A549 (cell line): ENCODE data around the gene P4HA1. TPM values are rescaled to one million over a fixed set of nuclear protein-coding genes. Genes with fewer than 3 reads are reported as not detected.

Experiments
- ATAC-seq, 2 experiments: fragments of 200-7000 bp in 1 of 2; fragments of >200 bp in 1 of 2; cut with Nextera tagmentation in 1 of 2; cut with Tn5 transposase in 1 of 2; 3 replicates each; pipeline versions ENCODE4 v1.8.0 to v1.9.1; 2018 to 2020; ENCODE audit warnings: mild to moderate bottlenecking in 1 of 2, moderate library complexity in 1 of 2
- CTCF ChIA-PET: fragments of 300-600 bp; sonication (Branson Sonifier 250); formaldehyde crosslinking; extraction: SDS; loops from one replicate; lab custom pipeline; 2021; ENCODE audit warnings: antibody characterized with exemption, inconsistent platforms; lab: Yijun Ruan, JAX
- POLR2A ChIA-PET: fragments of 350-600 bp; formaldehyde crosslinking; extraction: SDS; loops from one replicate; lab custom pipeline; 2021; ENCODE audit warnings: antibody characterized with exemption, inconsistent platforms; lab: Yijun Ruan, JAX
- DNase-seq, 2 experiments: peaks; one replicate each; pipeline versions ENCODE4 v3.0.0 to v3.0.0-alpha.2; 2011 to 2016; ENCODE audit warnings: low read depth in 1 of 2, low spot score in 1 of 2
- FAIRE-seq: peaks from 2 replicates; lab custom pipeline; 2011; peaks lifted over from hg19 to GRCh38; lab: Jason Lieb, UNC
- H3K27ac ChIP-seq, 2 experiments: fragments of >200 bp; sonication (Bioruptor Twin); formaldehyde crosslinking; 3 replicates each; pipeline ENCODE4 v1.5.1; 2016 to 2017
- H3K4me1 ChIP-seq: fragments of >200 bp; sonication (Bioruptor Twin); formaldehyde crosslinking; 3 replicates; pipeline ENCODE4 v1.6.1; 2016
- H3K4me2 ChIP-seq: fragments of >200 bp; sonication (Bioruptor Twin); formaldehyde crosslinking; 3 replicates; pipeline ENCODE4 v1.6.1; 2016
- H3K4me3 ChIP-seq: fragments of >200 bp; sonication (Bioruptor Twin); formaldehyde crosslinking; 3 replicates; pipeline ENCODE4 v1.5.1; 2016
- H3K9me3 ChIP-seq: fragments of >200 bp; sonication (Bioruptor Twin); formaldehyde crosslinking; 3 replicates; pipeline ENCODE4 v1.6.1; 2016
- CEBPB ChIP-seq, 2 experiments: fragments of >200 bp in 1 of 2; sonication (Bioruptor Twin) in 1 of 2; formaldehyde crosslinking in 1 of 2; IDR thresholded peaks; 2 replicates each; pipeline ENCODE4 v1.6.1; 2012 to 2016
- CHD2 ChIP-seq: fragments of 150-350 bp; IDR thresholded peaks from 2 replicates; pipeline ENCODE4 v1.6.1; 2014; ENCODE audit warnings: low read length; ENCODE audit not compliant: partially characterized antibody
- EHF ChIP-seq: fragments of 250-450 bp; sonication (Bioruptor Pico); IDR thresholded peaks from 2 replicates; pipeline ENCODE4 v1.5.0; 2020; ENCODE audit warnings: mild to moderate bottlenecking
- ESRRA ChIP-seq: fragments of 150-350 bp; IDR thresholded peaks from 2 replicates; pipeline ENCODE4 v1.6.1; 2014; ENCODE audit warnings: mild to moderate bottlenecking, low read length, borderline replicate concordance
- HOXA7 ChIP-seq: fragments of 250-450 bp; sonication (Bioruptor Pico); IDR thresholded peaks from 2 replicates; pipeline ENCODE4 v1.5.0; 2020; ENCODE audit warnings: mild to moderate bottlenecking, moderate library complexity
- HOXB5 ChIP-seq: fragments of 250-450 bp; sonication (Bioruptor Pico); IDR thresholded peaks from 2 replicates; pipeline ENCODE4 v1.5.0; 2020; ENCODE audit warnings: mild to moderate bottlenecking, moderate library complexity
- KDM5A ChIP-seq: fragments of 200-600 bp; sonication (generic); IDR thresholded peaks from 2 replicates; pipeline ENCODE4 v1.6.1; 2016; ENCODE audit warnings: antibody characterized with exemption, mild to moderate bottlenecking
- MAZ ChIP-seq: fragments of 150-350 bp; IDR thresholded peaks from 2 replicates; pipeline ENCODE4 v1.6.1; 2014; ENCODE audit warnings: antibody characterized with exemption, low read depth, low read length, borderline replicate concordance
- MYC ChIP-seq: IDR thresholded peaks from 2 replicates; pipeline ENCODE4 v1.6.1; 2012; ENCODE audit warnings: mild to moderate bottlenecking, inconsistent platforms, low read length, improper control_type of control experiment, borderline replicate concordance
- NPAS2 ChIP-seq: fragments of 250-450 bp; sonication (Bioruptor Pico); IDR thresholded peaks from 2 replicates; pipeline ENCODE4 v1.8.0; 2022; ENCODE audit warnings: mild to moderate bottlenecking, moderate library complexity, borderline replicate concordance
- PHF8 ChIP-seq: fragments of 200-600 bp; sonication (generic); IDR thresholded peaks from 2 replicates; pipeline ENCODE4 v1.6.1; 2016; ENCODE audit warnings: low read depth, mild to moderate bottlenecking, antibody characterized with exemption, moderate library complexity, borderline replicate concordance
- POLR2A ChIP-seq: IDR thresholded peaks from 2 replicates; pipeline ENCODE4 v1.6.1; 2012; ENCODE audit warnings: mild to moderate bottlenecking, low read length
- RAD21 ChIP-seq, 2 experiments: fragments of >200 bp in 1 of 2; sonication (Bioruptor Twin) in 1 of 2; formaldehyde crosslinking in 1 of 2; IDR thresholded peaks in 1 of 2; conservative IDR thresholded peaks in 1 of 2; 2 replicates in 1 of 2; 3 replicates in 1 of 2; pipeline ENCODE4 v1.6.1; 2012 to 2018; ENCODE audit warnings: inconsistent platforms in 1 of 2
- RCOR1 ChIP-seq: fragments of 150-350 bp; IDR thresholded peaks from 2 replicates; pipeline ENCODE4 v1.6.1; 2014; ENCODE audit warnings: antibody characterized with exemption, low read length, low read depth
- RNF2 ChIP-seq: fragments of 200-600 bp; sonication (generic); IDR thresholded peaks from 2 replicates; pipeline ENCODE4 v1.6.1; 2016; ENCODE audit warnings: low read depth, mild to moderate bottlenecking, antibody characterized with exemption, moderate library complexity, borderline replicate concordance
- SREBF2 ChIP-seq: fragments of 450-650 bp; IDR thresholded peaks from 2 replicates; pipeline ENCODE4 v1.6.1; 2014; ENCODE audit warnings: mild to moderate bottlenecking, moderate library complexity
- TFCP2L1 ChIP-seq: fragments of 250-450 bp; sonication (Bioruptor Pico); IDR thresholded peaks from 2 replicates; pipeline ENCODE4 v1.5.0; 2021; ENCODE audit warnings: mild to moderate bottlenecking
- TP53 ChIP-seq: fragments of 250-450 bp; sonication (Bioruptor Pico); IDR thresholded peaks from 2 replicates; pipeline ENCODE4 v1.5.0; 2021; ENCODE audit warnings: mild to moderate bottlenecking, moderate library complexity
- ZFP36 ChIP-seq: fragments of 450-650 bp; IDR thresholded peaks from 2 replicates; pipeline ENCODE4 v1.6.1; 2014; ENCODE audit warnings: borderline replicate concordance; ENCODE audit not compliant: partially characterized antibody
- ZNF302 ChIP-seq: fragments of 250-450 bp; sonication (Bioruptor Pico); IDR thresholded peaks from 2 replicates; pipeline ENCODE4 v1.9.0; 2021; ENCODE audit warnings: inconsistent platforms, mild to moderate bottlenecking, moderate library complexity
- WGBS: methylation state at CpG from one replicate; pipeline ENCODE4 v1.1.6; 2017; ENCODE audit errors: missing lambda C conversion rate; 5-methylcytosine and 5-hydroxymethylcytosine counted together
- polyA plus RNA-seq, 4 experiments: library from polyadenylated mRNA; depleted of rRNA in 3 of 4; stranded (reverse); fragments of >200 nt; fragmentation: RNase III in 1 of 4; extraction: RNeasy Plus Mini Kit Qiagen cat#74134 plus additional on column Dnase treatment in 1 of 4; gene quantifications; 2 replicates in 3 of 4; 3 replicates in 1 of 4; pipeline ENCODE4 v1.2.3, GENCODE V29; 2011 to 2017
- TF ChIP-seq, protein P1 (sequence below): fragments of >200 bp; sonication (Bioruptor Twin); formaldehyde crosslinking; IDR thresholded peaks from 3 replicates; pipeline ENCODE4 v1.6.1; 2016
- TF ChIP-seq, protein P2 (sequence below): fragments of >200 bp; sonication (Bioruptor Twin); formaldehyde crosslinking; IDR thresholded peaks from 3 replicates; pipeline ENCODE4 v1.5.1; 2016
- TF ChIP-seq, protein P3 (sequence below): fragments of 450-650 bp; IDR thresholded peaks from 2 replicates; pipeline ENCODE4 v1.6.1; 2014; ENCODE audit warnings: antibody characterized with exemption
- TF ChIP-seq, protein P4 (sequence below): fragments of >200 bp; sonication (Bioruptor Twin); formaldehyde crosslinking; IDR thresholded peaks from 2 replicates; pipeline ENCODE4 v1.6.1; 2016

Gene P4HA1
- polyA plus RNA-seq, 2 of the 4 experiments (the other 2 are of a cell fraction): 23.7 to 49.0 TPM

DNA sequence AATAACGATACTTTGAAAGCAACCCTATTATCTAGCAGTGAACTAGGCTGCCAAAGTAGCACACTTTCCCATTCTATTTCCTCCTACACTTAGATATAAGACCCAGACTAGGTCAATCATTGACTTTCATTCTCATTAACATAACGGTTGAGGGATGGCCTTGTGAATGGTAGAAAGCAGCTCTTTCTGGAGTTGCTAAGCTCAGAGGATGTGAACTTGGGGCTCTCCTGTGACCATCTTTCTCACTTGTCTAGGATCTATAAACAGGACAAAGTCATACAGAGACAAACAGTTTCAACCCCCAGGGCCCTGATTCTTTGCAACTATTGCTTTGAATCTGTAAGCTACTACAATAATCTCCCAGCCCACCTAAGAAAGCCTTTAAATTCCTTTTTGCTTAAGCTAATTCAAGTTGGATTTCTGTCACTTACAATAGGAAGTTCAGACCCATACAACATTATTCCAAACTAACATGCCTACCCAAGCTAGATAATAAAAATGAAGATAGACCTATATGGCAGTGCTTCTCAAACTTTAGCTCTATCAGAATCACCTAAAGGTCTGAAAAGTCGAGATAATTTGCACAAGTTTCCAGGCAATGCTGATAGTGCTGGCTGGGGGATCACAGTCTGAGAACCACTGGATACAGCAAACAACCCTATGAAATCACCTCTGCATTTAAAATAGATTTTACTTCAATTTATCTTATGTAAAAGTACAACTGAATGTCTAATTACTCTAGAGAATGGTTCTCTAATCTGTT, 16.7 kb downstream of the P4HA1 start:
- Histone ChIP-seq H3K9me3 (no peaks in the 10 kb centered on the region), H3K27ac (no peak overlapping the region), H3K4me1 (0 out of 3 replicates have a peak, but pooled peaks cover 9% of the 10 kb centered on the region), H3K4me3 (no peak overlapping the region), H3K4me2 (no peak overlapping the region)
- ChIA-PET CTCF (interaction anchor here (1.0 to 1.3 kb wide), 4 partner anchors 16 to 80 kb away, joined by 3 to 4 read pairs (median 3); no protein-coding TSS in a partner anchor), POLR2A (no interaction called here)
- no peak for DNase-seq
- FAIRE-seq: no peak
- WGBS: 85% methylated on average over 3 of the region's 3 CpGs
- TF ChIP-seq ZFP36 (no peak), PHF8 (no peak), POLR2A (no peak), EHF (CRISPR knock-in tag) (no peak), HOXB5 (CRISPR knock-in tag) (no peak), RCOR1 (no peak), RNF2 (no peak), MAZ (no peak), NPAS2 (CRISPR knock-in tag) (no peak), SREBF2 (no peak), CEBPB (IDR thresholded peaks at IDR 0.05) (no peak), MYC (no peak), KDM5A (no peak), HOXA7 (CRISPR knock-in tag) (no peak), RAD21 (conservative IDR thresholded peaks at IDR 0.05 in 1 of 2, IDR thresholded peaks at IDR 0.05 in 1 of 2) (no peak), TFCP2L1 (CRISPR knock-in tag) (no peak)
- TF ChIP-seq, protein P1, sequence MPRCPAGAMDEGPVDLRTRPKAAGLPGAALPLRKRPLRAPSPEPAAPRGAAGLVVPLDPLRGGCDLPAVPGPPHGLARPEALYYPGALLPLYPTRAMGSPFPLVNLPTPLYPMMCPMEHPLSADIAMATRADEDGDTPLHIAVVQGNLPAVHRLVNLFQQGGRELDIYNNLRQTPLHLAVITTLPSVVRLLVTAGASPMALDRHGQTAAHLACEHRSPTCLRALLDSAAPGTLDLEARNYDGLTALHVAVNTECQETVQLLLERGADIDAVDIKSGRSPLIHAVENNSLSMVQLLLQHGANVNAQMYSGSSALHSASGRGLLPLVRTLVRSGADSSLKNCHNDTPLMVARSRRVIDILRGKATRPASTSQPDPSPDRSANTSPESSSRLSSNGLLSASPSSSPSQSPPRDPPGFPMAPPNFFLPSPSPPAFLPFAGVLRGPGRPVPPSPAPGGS: no peak
- ATAC-seq: no peak

DNA sequence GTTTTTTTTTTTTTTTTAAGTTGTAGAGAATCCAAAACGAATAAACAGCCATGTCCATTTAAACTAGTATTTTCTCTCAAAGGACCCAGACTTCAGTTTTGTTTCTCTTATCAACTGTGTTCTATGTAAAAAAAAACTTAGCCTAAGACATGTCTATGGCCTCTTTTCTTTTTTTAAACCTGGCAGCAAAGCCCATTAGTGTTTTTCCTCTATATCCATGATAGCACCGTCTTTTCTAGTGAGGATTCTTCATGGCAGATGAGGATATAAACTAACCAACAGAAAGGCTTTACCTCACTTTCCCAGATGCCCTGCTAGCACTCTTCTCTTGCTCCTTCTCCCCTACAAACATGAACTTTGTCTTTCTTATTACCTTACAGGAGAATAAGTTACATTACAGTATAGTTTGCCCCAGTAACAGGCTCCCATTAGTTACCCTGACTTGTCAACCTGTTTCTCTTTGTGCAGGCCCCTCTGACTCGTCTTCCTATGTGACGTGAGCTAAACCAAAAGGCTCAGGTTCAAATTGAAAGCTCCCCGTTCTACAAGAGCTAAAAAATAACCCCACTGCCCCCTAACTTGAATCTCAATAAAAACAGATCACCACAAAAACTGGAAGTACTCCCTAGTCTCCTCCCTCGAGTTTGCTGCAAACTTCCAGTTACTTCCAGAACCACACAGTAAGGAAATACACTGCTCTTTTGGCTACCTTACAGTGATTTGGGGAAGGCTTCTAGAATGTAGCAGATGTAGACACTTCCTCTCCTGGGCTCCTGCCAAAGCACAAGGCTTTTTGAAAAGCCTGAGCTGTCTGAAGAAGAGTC, 20.1 kb downstream of the P4HA1 start:
- 0 out of 6 replicates have a peak overlapping the region, but pooled peaks of 1 of the 2 experiments have one; percentile 8 for H3K27ac ChIP-seq
- H3K4me2 ChIP-seq: no peak overlapping the region
- POLR2A ChIA-PET: no interaction called here
- H3K4me1 ChIP-seq: 0 out of 3 replicates have a peak, but pooled peaks cover 3% of the 10 kb centered on the region
- ATAC-seq: no peak
- TF ChIP-seq, protein P2, sequence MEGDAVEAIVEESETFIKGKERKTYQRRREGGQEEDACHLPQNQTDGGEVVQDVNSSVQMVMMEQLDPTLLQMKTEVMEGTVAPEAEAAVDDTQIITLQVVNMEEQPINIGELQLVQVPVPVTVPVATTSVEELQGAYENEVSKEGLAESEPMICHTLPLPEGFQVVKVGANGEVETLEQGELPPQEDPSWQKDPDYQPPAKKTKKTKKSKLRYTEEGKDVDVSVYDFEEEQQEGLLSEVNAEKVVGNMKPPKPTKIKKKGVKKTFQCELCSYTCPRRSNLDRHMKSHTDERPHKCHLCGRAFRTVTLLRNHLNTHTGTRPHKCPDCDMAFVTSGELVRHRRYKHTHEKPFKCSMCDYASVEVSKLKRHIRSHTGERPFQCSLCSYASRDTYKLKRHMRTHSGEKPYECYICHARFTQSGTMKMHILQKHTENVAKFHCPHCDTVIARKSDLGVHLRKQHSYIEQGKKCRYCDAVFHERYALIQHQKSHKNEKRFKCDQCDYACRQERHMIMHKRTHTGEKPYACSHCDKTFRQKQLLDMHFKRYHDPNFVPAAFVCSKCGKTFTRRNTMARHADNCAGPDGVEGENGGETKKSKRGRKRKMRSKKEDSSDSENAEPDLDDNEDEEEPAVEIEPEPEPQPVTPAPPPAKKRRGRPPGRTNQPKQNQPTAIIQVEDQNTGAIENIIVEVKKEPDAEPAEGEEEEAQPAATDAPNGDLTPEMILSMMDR: no peak
- TF ChIP-seq ESRRA (no peak), TP53 (no peak), ZNF302 (CRISPR knock-in tag) (no peak), MAZ (no peak), SREBF2 (no peak), POLR2A (no peak), CHD2 (no peak), EHF (CRISPR knock-in tag) (no peak), HOXB5 (CRISPR knock-in tag) (no peak)
- TF ChIP-seq, protein P3, sequence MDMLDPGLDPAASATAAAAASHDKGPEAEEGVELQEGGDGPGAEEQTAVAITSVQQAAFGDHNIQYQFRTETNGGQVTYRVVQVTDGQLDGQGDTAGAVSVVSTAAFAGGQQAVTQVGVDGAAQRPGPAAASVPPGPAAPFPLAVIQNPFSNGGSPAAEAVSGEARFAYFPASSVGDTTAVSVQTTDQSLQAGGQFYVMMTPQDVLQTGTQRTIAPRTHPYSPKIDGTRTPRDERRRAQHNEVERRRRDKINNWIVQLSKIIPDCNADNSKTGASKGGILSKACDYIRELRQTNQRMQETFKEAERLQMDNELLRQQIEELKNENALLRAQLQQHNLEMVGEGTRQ: no peak
- TF ChIP-seq, protein P4, sequence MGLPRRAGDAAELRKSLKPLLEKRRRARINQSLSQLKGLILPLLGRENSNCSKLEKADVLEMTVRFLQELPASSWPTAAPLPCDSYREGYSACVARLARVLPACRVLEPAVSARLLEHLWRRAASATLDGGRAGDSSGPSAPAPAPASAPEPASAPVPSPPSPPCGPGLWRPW: no peak
- TF ChIP-seq, protein P1: no peak
- CTCF ChIA-PET: interaction anchor here (1.0 to 1.6 kb wide), 4 partner anchors 13 to 82 kb away, joined by 3 to 6 read pairs (median 4); no protein-coding TSS in a partner anchor
- no peak overlapping the region for H3K4me3 ChIP-seq
- no peaks in the 10 kb centered on the region for H3K9me3 ChIP-seq
- no peak for DNase-seq
- WGBS: 77% methylated on average over 6 of the region's 6 CpGs
- FAIRE-seq: no peak
